NAMALWA (cell line): ENCODE data around the gene TRIM65.
"Not testable (repeated sequence)": the region's sequence is repeated elsewhere in the genome, so short reads cannot be mapped to it uniquely, and the experiment has no call there.

Experiments
- DNase-seq: peaks from one replicate; pipeline ENCODE4 v3.0.0-alpha.2; 2015; ENCODE audit warnings: low spot score

TRIM65 gene

GRCh38 chr17:75875182-75875939, 21.4 kb downstream of the TRIM65 start:
- no peak for DNase-seq

- DNase-seq = no peak
Measured at GRCh38 chr17:75874323-75875181, 22.2 kb downstream of the TRIM65 start.

DNA sequence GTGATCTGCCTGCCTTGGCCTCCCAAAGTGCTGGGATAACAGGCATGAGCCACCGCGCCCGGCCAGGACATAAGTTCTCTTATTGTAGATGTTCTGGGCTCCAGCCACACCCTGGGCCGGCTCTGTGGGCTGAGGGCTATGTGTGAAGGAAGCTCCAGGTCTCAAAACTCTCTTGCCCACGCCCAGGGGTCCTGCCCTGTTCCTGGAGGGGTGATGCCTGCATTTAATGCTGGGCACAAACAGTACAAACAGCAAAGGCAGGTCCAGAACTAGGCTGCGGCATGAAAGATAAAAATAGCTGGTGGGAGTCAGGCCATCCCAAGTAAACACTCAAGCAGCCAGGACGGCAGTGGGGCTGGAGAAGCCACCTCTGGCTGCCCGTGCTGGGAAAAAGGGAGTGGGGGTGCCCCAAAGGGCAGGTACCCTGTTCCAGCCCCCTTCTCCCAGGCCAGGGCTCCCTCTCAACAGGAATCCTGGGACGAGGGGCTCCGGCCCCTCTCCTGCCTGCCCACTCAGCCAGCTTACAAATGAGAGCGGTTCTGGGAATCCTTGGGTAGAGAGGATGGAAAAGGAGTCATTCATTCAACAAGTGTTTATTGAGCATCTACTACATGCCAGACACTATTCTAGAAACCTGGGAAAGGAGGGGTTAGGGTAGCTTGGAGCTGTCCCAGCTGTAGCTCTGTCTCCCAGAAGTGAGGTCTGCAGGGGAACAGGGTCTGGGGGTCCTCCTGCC, 23.0 kb downstream of the TRIM65 start:
- no peak for DNase-seq

- peak; percentile 27 for DNase-seq
Measured at GRCh38 chr17:75872434-75873351, 24.1 kb downstream of the TRIM65 start.

GRCh38 chr17:75870228-75870627, 26.5 kb downstream of the TRIM65 start:
- not testable (repeated sequence) for DNase-seq

- no peak for DNase-seq
Measured at GRCh38 chr17:75869282-75870141, 27.2 kb downstream of the TRIM65 start.

DNA sequence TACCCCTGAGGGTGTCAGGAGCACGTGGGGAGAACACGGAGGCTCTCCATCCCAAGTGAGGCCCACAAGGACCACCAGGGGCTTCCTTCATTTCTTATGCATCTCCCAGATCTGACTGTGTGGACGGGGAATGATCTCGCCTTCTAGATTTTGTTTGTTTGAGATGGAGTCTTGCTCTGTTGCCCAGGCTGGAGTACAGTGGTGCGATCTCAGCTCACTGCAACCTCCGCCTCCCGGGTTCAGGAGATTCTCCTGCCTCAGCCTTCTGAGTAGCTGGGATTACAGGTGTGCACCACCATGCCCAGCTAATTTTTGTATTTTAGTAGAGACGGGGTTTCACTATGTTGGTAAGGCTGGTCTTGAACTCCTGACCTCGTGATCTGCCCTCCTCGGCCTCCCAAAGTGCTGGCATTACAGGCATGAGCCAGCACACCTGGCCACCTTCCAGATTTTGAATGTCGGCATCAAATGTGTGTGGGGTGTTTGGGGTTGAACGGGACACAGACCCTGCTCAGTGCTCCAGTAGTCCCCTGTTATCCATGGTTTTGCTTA, 27.9 kb downstream of the TRIM65 start:
- not testable (repeated sequence) for DNase-seq

DNA sequence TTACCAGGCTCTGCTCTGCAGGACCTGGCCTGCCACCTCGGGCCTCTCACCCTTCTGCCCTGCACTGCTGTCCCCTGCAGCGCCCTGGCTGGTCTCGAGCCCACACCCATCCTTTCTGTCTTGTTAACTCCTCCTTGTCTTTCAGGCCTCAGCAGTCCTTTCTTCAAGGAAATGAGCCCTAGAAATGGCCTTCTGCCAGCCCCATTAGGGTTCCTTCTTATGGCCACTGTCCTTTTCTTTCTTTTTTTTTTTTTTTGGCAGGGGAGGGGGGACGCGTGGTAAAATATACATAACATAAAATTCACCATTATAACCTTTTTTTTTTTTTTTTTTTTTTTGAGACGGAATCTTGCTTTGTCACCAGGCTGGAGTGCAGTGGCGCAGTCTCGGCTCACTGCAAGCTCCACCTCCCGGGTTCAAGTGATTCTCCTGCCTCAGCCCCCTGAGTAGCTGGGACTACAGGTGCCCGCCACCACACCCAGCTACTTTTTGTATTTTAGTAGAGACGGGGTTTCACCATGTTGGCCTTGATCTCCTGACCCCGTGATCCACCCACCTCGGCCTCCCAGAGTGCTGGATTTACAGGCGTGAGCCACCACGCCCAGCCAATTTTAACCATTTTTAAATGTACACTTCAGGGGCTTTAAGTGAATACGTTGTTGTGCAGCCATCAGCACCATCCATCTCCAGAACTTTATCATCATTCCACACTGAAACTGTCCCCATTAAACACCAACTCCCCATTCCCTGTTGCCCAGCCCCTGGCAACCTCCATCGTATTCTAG, 31.2 kb downstream of the TRIM65 start:
- DNase-seq = not testable (repeated sequence)

DNA sequence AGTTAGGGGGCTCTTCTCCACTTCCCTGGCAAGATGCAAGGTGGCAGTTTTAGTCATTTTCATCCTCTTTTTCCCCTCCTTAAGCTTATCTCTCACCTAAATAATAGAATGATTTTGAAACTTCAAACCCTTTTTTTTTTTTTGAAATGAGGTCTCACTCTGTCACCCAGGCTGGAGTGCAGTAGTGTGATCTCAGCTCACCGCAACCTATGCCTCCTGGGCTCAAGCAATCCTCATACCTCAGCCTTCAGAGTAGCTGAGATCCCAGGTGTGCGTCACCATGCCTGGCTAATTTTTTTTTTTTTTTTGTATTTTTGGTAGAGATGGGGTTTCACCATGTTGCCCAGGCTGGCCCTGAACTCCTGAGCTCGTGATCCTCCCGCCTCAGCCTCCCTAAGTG, 31.9 kb downstream of the TRIM65 start:
- DNase-seq = not testable (repeated sequence)

- DNase-seq = peak; percentile 84
Measured at GRCh38 chr17:75864448-75864871, 32.3 kb downstream of the TRIM65 start.

DNA sequence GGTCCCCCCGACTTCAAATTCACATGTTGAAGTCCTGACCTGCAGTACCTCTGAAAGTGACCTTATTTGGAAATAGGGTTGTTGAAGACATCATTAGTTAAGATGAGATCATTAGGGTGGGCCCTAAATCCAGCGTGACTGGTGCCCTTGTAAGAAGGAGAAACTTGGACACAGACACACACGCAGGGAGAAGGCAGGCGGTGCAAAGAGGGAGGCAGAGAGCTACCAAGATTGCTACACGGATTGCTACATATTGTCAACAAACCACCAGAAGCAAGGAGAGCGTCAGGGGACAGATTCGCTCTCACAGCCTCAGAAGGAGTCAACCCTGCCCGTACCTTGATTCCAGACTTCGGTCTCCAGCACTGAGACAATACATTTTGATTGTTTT, 34.8 kb downstream of the TRIM65 start:
- no peak for DNase-seq

DNA sequence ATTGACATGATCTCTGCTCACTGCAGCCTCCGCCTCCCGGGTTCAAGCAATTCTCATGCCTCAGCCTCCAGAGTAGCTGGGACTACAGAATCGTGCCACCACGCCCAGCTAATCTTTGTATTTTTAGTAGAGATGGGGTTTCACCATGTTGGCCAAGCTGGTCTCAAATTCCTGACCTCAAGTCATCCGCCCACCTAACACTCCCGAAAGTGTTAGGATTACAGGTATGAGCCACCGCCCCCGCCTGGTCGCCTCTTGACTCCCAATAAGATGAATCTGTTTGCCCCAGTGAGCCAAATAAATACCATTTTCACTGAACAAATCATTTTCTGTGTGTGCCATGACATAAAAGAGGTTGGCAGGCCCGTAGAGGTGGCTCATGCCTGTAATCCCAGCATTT, 37.4 kb downstream of the TRIM65 start:
- not testable (repeated sequence) for DNase-seq

- DNase-seq = peak; percentile 78
Measured at GRCh38 chr17:75856062-75856756, 40.5 kb downstream of the TRIM65 start.

DNA sequence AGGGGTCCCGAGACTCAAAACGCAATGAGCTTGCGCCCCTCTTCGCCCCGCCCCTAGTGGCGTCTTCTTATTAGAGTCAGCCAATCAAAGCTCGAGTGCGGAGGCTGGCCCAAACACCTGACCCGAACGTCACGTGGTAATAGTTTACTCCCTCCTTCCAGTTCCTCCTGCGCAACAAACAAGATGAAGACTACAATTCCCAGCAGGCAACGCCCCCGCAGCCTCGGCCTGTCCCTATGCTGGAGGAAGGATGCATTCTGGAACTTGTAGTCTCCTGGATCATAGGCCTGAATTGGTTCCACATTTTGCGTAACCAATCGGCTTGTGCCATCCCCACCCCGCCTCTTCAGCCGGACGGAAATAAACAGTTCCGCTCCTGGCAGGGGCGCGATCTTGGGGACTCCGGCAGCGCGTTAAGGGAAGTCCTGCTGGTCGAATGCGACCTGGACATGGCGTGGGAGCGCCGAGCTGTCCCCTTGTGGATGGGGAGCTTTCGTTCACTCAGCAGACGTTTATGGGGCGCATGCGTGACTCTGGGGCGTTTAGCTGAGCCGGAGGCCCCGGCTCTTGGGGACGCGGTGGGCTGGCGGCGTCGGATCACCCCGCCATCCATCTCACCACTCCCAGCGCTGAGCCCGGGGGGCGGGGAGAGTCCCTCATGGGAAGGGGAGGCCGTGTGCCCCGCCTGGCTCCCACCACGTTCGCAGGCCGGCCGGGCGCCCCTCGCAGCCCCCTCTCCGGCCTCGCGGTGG, 41.3 kb downstream of the TRIM65 start, which contains the start of gene WBP2:
TSS of gene WBP2 (minus strand) at position 26 of the 752 bp plus-strand sequence. CDS start 38 bp downstream, outside the sequence.
- DNase-seq = peak; percentile 100

DNA sequence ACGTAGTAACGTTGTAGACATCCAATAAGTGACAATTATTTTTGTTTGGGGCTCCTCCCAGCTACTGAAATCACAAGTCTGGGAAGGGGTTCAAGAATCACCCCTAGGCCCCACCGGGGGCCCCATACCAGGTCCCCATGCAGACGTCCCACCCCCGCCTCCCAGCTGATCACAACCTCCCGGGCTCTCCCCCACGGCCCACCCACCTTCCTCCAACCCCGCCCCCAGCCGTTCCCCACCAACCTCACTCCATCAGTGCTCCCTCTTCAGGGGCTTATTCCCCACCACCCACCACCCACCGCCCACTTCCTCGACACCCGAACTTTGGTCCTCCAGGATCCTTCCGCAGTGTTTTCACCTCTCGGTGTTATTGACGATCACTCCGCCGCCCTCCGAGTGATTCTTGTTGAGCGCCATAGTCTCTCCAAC, 41.9 kb downstream of the TRIM65 start:
- DNase-seq = no peak

- no peak for DNase-seq
Measured at GRCh38 chr17:75854101-75854748, 42.5 kb downstream of the TRIM65 start.

GRCh38 chr17:75853433-75853832, 43.3 kb downstream of the TRIM65 start:
- no peak for DNase-seq
